K562 (cell line): ENCODE results near the gene MTMR10.

Experiments used
- E2F1 ChIP-seq: sonication (generic); formaldehyde crosslinking; IDR thresholded peaks from 2 replicates; pipeline ENCODE4 v1.8.1; 2023; ENCODE audit warnings: mild to moderate bottlenecking, missing genetic modification reagents, moderate library complexity
- EP300 ChIP-seq: IDR thresholded peaks from 2 replicates; pipeline ENCODE4 v1.6.1; 2012; ENCODE audit warnings: low read length, improper control_type of control experiment
- PCBP1 ChIP-seq: fragments of 200-400 bp; formaldehyde crosslinking; IDR thresholded peaks from 2 replicates; pipeline ENCODE4 v1.6.1; 2018; ENCODE audit warnings: mild to moderate bottlenecking, low read depth, low read length; ENCODE audit not compliant: poor library complexity, severe bottlenecking
- PHF8 ChIP-seq: fragments of 200-600 bp; sonication (generic); IDR thresholded peaks from 2 replicates; pipeline ENCODE4 v1.6.1; 2012; ENCODE audit warnings: mixed run types, mild to moderate bottlenecking, inconsistent platforms, low read length, moderate library complexity, borderline replicate concordance
- PKNOX1 ChIP-seq: fragments of 450-650 bp; IDR thresholded peaks from 2 replicates; pipeline ENCODE4 v1.6.1; 2016
- RUNX1 ChIP-seq: sonication (generic); IDR thresholded peaks from 2 replicates; pipeline ENCODE4 v1.6.1; 2016; ENCODE audit warnings: antibody characterized with exemption, low read depth
- SAFB2 ChIP-seq: fragments of 200-400 bp; formaldehyde crosslinking; IDR thresholded peaks from 2 replicates; pipeline ENCODE4 v1.6.1; 2018; ENCODE audit warnings: borderline replicate concordance, low read length, low read depth, moderate library complexity; ENCODE audit not compliant: severe bottlenecking
- SIN3A ChIP-seq, 2 experiments: fragments of 150-350 bp in 1 of 2; IDR thresholded peaks; 2 replicates each; pipeline ENCODE4 v1.6.1; 2011 to 2016; ENCODE audit warnings: borderline replicate concordance in 2 of 2, low read depth in 2 of 2, low read length in 2 of 2, mild to moderate bottlenecking in 2 of 2, moderate library complexity in 2 of 2; ENCODE audit not compliant: control insufficient read depth in 1 of 2
- ZNF274 ChIP-seq: IDR thresholded peaks from 2 replicates; pipeline ENCODE4 v1.6.1; 2011; ENCODE audit warnings: low read depth, mild to moderate bottlenecking, low read length, moderate library complexity, borderline replicate concordance
- ZNF277 ChIP-seq: fragments of 250-450 bp; sonication (Bioruptor Pico); IDR thresholded peaks from 2 replicates; pipeline ENCODE4 v1.8.0; 2022; ENCODE audit warnings: inconsistent platforms, mild to moderate bottlenecking, moderate library complexity, borderline replicate concordance

GRCh38 chr15:30930422-30930821, 61.0 kb downstream of the MTMR10 start:
- TF ChIP-seq SAFB2: no peak
- TF ChIP-seq RUNX1: no peak
- TF ChIP-seq ZNF274: no peak
- no peak for TF ChIP-seq PCBP1
- TF ChIP-seq ZNF277 (CRISPR knock-in tag): no peak
- TF ChIP-seq PKNOX1: no peak
- no peak for TF ChIP-seq E2F1 (CRISPR knock-in tag)
- TF ChIP-seq PHF8: no peak
- no peak for TF ChIP-seq SIN3A (IDR thresholded peaks at IDR 0.05; ENCODE audit: borderline replicate concordance in 2 of 2, control insufficient read depth in 1 of 2, low read depth in 2 of 2, low read length in 2 of 2)
- TF ChIP-seq EP300: no peak
